Posterior cingulate gyrus (tissue), 11 donors: ENCODE measurements around the gene SNRPN.
"Not testable (repeated sequence)": the region's sequence is repeated elsewhere in the genome, so short reads cannot be mapped to it uniquely, and the experiment has no call there.

ENCODE experiments used
- DNase-seq, 10 donors: peaks; one replicate each; pipeline versions ENCODE4 v3.0.0 to v3.0.0-alpha.2; 2020 to 2021; ENCODE audit warnings: mixed read lengths in 3 of 10
- intact Hi-C: fragments of 100-400 bp; cut with DNase I; formaldehyde crosslinking; loops from one replicate; pipeline ENCODE4 v1.15.1; 2023

Gene SNRPN

DNA sequence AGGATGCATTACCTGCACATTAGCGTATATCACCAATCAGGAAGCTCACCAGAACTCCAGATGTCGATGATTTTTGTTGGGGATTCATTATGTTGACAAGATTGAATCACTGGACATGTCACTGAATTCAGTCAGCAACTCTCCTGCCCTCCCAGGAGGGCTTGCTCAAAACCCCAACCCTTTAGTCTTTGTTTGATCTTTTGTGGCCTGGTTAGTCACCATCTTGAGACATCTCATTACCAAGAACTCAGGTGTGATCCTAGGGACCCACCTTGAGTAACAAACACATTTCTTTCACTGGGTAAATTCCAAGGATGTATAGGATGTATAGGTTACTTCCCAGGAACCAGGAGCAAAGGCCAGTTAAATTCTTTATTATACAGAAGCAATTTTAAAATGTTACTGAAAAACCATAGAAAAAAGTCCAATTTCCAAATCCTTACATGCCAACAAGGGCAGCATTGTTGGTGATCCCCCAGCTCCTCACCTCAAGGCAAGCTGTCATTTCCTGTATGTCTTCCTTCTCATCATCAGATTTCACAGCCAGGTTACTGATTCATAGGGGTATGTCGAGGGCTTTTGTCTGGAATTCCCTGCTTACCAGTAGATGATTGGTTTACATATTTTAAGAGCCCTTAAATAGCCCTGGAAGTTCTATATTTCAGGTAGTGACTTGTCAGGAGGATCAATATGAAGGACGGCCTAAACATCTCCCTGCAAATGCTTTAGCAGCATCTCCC is 11.7 kb downstream of the SNRPN start:
- intact Hi-C loops: no loop called here
- DNase-seq: no peak

DNA sequence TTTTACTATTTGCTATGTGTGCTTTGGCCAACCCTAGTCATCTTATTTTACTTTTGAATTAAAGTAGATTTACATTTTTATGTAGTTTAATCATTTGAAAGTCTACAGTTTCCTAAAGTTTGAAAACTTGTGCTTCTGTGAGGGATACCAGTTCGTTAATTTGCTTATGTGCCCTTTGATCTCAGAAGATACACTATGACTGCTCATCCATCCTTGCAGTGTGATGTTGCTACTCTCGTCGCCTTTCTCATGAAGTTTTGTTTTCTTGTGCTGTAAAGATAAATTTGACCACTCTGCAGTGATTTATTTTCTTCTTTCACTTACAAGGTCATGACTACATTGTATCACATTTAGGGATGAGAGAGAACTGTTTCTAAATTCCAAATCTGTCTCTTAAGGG is 16.3 kb downstream of the SNRPN start:
- intact Hi-C loops: no loop called here
- no peak for DNase-seq

DNA sequence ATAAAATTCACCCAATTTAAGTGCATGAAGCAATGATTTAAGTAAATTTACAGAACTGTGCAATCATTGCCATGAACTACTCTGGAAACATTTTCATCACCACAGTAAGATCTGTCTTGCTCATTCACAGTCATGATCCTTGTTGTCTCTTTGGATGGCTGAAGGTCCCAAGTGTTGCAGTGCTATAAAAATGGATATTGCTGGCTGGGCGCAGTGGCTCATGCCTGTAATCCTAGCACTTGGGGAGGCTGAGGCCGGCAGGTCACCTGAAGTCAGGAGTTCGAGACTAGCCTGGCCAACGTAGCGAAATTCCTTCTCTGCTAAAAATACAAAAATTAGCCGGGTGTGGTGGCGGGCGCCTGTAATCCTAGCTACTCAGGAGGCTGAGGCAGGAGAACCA is 17.0 kb downstream of the SNRPN start:
- DNase-seq: no peak
- intact Hi-C loops: no loop called here

DNA sequence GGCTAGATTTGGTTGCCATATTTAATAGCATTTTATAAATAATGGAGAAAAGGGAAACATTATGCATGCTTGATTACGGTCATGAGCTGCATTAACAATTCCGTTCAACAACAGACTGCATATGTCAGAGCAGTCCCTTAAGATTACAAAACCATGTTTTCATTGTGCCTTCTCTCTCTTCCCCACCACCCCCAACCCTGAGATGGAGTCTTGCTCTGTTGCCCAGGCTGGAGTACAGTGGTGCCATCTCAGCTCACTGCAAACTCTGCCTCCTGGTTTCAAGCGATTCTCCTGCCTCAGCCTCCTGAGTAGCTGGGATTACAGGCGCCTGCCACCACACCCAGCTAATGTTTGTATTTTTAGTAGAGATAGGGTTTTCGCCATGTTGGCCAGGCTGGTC is 17.9 kb downstream of the SNRPN start:
- DNase-seq, intact Hi-C loops: not testable (repeated sequence)

- no peak for DNase-seq
- intact Hi-C loops: no loop called here
Observed at GRCh38 chr15:24976932-24977331, 22.1 kb downstream of the SNRPN start.

GRCh38 chr15:24977686-24978085 is 22.9 kb downstream of the SNRPN start:
- no peak for DNase-seq
- intact Hi-C loops: no loop called here

GRCh38 chr15:24985224-24985623 is 30.4 kb downstream of the SNRPN start:
- intact Hi-C loops: no loop called here
- no peak for DNase-seq

- no peak for DNase-seq
- intact Hi-C loops: no loop called here
Observed at GRCh38 chr15:24986653-24987052, 31.9 kb downstream of the SNRPN start.

DNA sequence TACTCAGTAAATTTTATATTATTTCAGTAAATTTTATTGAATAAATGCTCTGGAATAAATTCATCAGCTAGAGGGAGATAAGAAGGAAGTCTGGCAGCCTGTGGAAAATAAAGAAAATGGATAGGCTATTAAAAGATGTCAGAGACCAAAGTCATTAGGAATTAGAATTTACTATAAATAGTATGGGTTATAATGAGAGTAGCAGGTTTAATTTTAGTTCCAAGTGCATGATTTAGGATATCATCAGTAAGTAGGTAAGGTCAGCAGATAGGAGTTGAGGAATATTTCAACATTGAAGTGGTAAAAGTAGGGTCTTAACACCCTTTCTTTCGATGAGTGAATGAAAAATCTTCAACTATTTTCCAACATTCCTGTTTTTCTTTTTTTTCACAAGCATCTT is 64.6 kb downstream of the SNRPN start:
- DNase-seq: no peak
- intact Hi-C loops: no loop called here

DNA sequence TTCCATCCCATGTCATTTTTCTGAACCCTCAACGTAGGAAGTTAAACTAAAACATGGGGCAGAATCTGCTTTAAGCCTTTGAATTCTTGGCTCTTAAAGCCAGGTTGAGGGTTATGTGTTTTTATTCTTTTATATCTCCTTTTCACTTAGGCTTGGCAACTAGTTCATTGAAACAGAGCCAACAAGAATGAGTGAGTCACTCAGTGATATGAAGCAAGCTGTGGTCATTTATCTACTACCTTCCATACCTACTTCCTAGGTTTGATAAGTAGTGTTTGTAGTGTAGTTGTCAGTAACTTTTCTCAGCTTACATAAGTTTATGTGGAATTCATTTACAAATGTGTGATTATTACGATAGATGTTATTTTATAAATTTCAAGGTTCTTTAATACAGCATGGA is 67.4 kb downstream of the SNRPN start:
- no peak for DNase-seq
- intact Hi-C loops: no loop called here
